SK-N-MC (cell line): ENCODE measurements around the gene ZNF750.

Experiments
- EZH2 ChIP-seq: fragments of 200-600 bp; sonication (generic); IDR thresholded peaks from one replicate; pipeline ENCODE4 v1.6.1; 2017; ENCODE audit warnings: antibody characterized with exemption
- POLR2AphosphoS5 ChIP-seq: IDR thresholded peaks from 2 replicates; pipeline ENCODE4 v1.6.1; 2012; ENCODE audit warnings: mild to moderate bottlenecking, low read depth, low read length, borderline replicate concordance

DNA sequence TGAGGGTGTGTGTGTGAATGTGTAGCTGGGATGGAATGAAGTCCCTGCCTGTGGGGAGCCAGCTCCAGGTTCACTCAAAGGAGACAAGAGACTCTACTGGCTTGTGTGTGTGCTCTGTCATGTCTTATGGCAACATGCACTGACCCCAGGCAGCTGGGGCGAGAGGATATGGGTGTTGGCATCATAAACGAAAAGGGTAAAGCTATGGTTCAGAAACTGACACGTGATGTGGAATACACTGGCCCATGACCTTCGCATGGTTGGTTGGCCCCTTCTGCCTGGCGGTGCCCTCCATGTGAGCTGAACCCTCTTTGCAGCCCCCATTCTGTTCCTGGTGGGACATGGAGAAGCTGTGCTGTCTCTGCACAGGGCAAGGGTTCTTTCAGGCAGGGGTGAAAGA is 21.9 kb downstream of the ZNF750 start:
- TF ChIP-seq POLR2AphosphoS5 (no peak), EZH2 (no peak)
